ELR (cell line): ENCODE results near the gene SAYSD1.

Experiments used
- DNase-seq: peaks from one replicate; pipeline ENCODE4 v3.0.0-alpha.2; 2015; ENCODE audit warnings: low read depth

Gene SAYSD1

DNA sequence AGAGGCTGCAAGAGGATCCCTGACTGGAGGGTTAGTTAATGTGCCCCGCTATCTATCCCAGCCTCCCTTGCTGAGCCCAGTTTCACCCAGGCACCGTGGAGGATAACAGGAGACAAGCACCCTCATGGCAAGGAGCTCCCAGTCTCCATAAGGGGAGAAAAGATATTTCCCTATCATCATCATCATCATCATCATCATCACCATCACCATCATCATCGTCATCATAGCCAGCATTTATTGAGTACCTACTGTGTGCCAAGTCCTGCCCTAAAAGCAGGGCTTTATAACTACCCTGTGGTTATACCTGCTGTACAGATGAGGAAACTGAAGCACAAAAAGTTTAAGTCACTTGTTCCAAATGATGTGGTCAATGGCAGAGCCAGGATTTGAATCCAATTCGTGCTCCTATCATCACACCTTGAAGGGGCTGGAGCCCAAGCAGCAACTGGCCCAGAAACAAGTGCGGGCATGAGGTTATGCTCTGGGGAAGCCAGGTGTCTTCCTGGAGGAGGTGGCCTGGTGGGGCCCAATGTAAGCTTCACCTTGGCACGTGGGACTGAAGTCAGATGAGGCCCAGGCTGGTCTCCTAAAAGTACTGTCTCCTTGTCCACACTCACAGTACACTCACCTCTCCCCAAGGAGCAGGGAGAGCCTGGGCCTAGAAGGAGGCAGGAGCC is 56.4 kb downstream of the SAYSD1 start:
- DNase-seq = no peak

- no peak for DNase-seq
Observed at GRCh38 chr6:39057251-39058155, 57.5 kb downstream of the SAYSD1 start.

DNA sequence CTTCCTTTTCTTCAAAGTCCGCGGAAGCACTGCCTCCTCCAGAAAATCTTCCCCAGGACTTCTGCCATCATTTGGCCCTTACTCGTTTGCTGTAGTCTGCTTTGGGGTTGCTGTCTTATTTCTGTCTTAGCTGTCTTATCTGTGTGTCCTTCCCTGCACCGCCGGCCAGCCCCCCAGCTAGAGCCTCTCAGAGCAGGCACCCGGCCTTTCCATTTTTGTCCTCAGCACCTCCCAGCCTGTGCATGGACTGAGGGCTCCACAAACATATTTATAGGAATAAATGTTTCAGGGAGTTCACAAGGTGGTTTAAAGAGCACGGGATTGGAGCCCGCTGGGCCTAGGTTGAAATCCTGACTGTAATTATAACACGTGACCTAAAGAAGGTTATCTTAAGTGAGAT is 58.3 kb downstream of the SAYSD1 start:
- no peak for DNase-seq

DNA sequence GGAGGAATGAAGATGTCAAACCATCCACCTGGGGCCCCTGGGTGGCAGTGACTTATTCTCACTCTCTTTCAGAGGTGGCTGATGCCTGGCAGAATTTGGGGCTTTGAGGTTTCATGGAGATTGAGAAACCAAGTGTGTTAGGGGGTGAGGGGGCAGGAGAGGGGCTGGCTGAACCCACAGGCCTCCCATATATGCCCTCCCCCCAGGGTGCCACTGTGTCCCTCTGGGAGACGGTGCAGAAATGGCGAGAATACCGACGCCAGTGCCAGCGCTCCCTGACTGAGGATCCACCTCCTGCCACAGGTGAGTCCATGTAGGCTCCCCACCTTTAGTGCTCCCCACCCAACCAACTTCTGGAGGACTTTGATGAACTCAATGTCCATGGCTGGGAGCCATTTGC is 58.8 kb downstream of the SAYSD1 start:
- DNase-seq = no peak

DNA sequence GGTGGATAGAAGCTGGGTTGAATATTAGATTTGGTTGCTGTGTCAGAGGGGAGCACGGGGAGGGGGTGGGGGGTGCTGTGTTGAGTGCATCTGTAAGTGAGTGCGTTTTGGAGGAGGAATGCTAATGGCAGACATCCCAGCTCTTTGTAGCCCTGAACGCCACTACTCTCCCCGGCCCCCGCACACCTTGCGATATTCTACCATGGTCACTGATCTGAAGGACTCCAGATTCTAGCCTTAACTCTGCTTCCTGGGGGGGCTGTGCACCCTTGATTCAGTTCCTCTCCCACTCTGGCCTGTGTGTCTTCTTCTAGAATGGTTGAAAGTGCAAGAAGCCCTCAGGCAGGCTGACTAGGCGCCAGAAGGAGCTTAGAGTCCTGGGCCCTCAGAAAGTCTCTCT is 59.3 kb downstream of the SAYSD1 start:
- DNase-seq = no peak

GRCh38 chr6:39054577-39055142 is 60.3 kb downstream of the SAYSD1 start:
- no peak for DNase-seq
